Gastrocnemius medialis (tissue), 4 donors: ENCODE data around the gene SHQ1. TPM values are rescaled to one million over a fixed set of nuclear protein-coding genes. Genes with fewer than 3 reads are reported as not detected.

Source experiments
- ATAC-seq, 2 donors: fragments of 150-250 bp; one replicate each; pipeline ENCODE4 v1.9.1; 2016
- DNase-seq, 2 donors: peaks; one replicate each; pipeline ENCODE4 v3.0.0-alpha.2; 2019
- H3K27ac ChIP-seq, 4 donors: fragments of 200-600 bp; sonication (generic); 1 replicate in 1 of 4; 2 replicates in 3 of 4; pipeline ENCODE4 v1.5.1; 2016 to 2018; ENCODE audit warnings: mild to moderate bottlenecking in 2 of 4, moderate library complexity in 1 of 4
- H3K27me3 ChIP-seq, 3 donors: fragments of 200-600 bp; sonication (generic) in 2 of 3; 1 replicate in 1 of 3; 2 replicates in 2 of 3; pipeline versions ENCODE4 v1.5.1 to v1.6.0; 2016 to 2019; ENCODE audit warnings: mild to moderate bottlenecking in 1 of 3, moderate library complexity in 1 of 3
- H3K36me3 ChIP-seq, 2 donors: fragments of 200-600 bp; sonication (generic) in 1 of 2; one replicate each; pipeline ENCODE4 v1.5.1; 2017 to 2018
- H3K4me1 ChIP-seq, 2 donors: fragments of 200-600 bp; sonication (generic) in 1 of 2; one replicate each; pipeline ENCODE4 v1.5.1; 2016 to 2017; ENCODE audit warnings: mild to moderate bottlenecking in 2 of 2
- H3K4me3 ChIP-seq, 4 donors: fragments of 200-600 bp; sonication (generic) in 3 of 4; 1 replicate in 1 of 4; 2 replicates in 3 of 4; pipeline ENCODE4 v1.5.1; 2016 to 2019; ENCODE audit warnings: mild to moderate bottlenecking in 2 of 4
- H3K9me3 ChIP-seq, 3 donors: fragments of 200-600 bp; sonication (generic) in 2 of 3; 1 replicate in 1 of 3; 2 replicates in 2 of 3; pipeline ENCODE4 v1.5.1; 2016 to 2019
- POLR2A ChIP-seq, 2 donors: fragments of 450-650 bp; IDR thresholded peaks; one replicate each; pipeline ENCODE4 v1.6.1; 2017; ENCODE audit warnings: antibody characterized with exemption in 2 of 2, mild to moderate bottlenecking in 2 of 2, moderate library complexity in 2 of 2
- in situ Hi-C, 4 donors: fragments of 200-750 bp; cut with MboI; loops; one replicate each; pipeline versions ENCODE4 v1.15.0 to v1.8.0; 2017; ENCODE audit warnings: low sequenced_read_pairs in 4 of 4
- intact Hi-C: fragments of 100-400 bp; cut with DNase I; formaldehyde crosslinking; loops from one replicate; pipeline ENCODE4 v1.15.1; 2023; ENCODE audit warnings: low total_unique reads
- total RNA-seq, 4 donors: library from RNA; depleted of rRNA; stranded (reverse); fragments of >200 nt; gene quantifications; one replicate each; pipeline versions ENCODE4 v1.1.0 to v1.2.3, GENCODE V29; 2016
- TF ChIP-seq, protein P1 (sequence below), 5 experiments: fragments of 450-650 bp in 3 of 5; fragments of 200-600 bp in 2 of 5; sonication (generic) in 2 of 5; IDR thresholded peaks in 4 of 5; conservative IDR thresholded peaks in 1 of 5; 1 replicate in 4 of 5; 2 replicates in 1 of 5; pipeline ENCODE4 v1.5.1; 2016 to 2019; ENCODE audit warnings: antibody characterized with exemption in 5 of 5, mild to moderate bottlenecking in 3 of 5, moderate library complexity in 3 of 5

The SHQ1 gene
- total RNA-seq, 4 donors from 2014 or later = 9.2 to 15.0 (median 12.6) TPM

GRCh38 chr3:72754582-72754981 is 93.7 kb downstream of the SHQ1 start:
- Histone ChIP-seq H3K27me3 (no peaks in the 10 kb centered on the region), H3K4me3 (no peak overlapping the region), H3K4me1 (no peaks in the 10 kb centered on the region), H3K36me3 (no peaks in the 10 kb centered on the region), H3K27ac (no peak overlapping the region), H3K9me3 (no peaks in the 10 kb centered on the region)
- no peak for ATAC-seq
- intact Hi-C loops = no loop called here
- in situ Hi-C loops = no loop called here
- no peak for DNase-seq
- TF ChIP-seq, protein P1, sequence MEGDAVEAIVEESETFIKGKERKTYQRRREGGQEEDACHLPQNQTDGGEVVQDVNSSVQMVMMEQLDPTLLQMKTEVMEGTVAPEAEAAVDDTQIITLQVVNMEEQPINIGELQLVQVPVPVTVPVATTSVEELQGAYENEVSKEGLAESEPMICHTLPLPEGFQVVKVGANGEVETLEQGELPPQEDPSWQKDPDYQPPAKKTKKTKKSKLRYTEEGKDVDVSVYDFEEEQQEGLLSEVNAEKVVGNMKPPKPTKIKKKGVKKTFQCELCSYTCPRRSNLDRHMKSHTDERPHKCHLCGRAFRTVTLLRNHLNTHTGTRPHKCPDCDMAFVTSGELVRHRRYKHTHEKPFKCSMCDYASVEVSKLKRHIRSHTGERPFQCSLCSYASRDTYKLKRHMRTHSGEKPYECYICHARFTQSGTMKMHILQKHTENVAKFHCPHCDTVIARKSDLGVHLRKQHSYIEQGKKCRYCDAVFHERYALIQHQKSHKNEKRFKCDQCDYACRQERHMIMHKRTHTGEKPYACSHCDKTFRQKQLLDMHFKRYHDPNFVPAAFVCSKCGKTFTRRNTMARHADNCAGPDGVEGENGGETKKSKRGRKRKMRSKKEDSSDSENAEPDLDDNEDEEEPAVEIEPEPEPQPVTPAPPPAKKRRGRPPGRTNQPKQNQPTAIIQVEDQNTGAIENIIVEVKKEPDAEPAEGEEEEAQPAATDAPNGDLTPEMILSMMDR (IDR thresholded peaks at IDR 0.05 in 4 of 5, conservative IDR thresholded peaks at IDR 0.05 in 1 of 5) = no peak
- no peak for TF ChIP-seq POLR2A (IDR thresholded peaks at IDR 0.05)

GRCh38 chr3:72753495-72753894 is 94.8 kb downstream of the SHQ1 start:
- intact Hi-C loops (no loop called here), in situ Hi-C loops (no loop called here)
- ATAC-seq = no peak
- Histone ChIP-seq H3K27ac (no peak overlapping the region), H3K36me3 (no peaks in the 10 kb centered on the region), H3K9me3 (no peaks in the 10 kb centered on the region), H3K4me3 (no peak overlapping the region), H3K4me1 (no peaks in the 10 kb centered on the region), H3K27me3 (no peaks in the 10 kb centered on the region)
- TF ChIP-seq, protein P1 (IDR thresholded peaks at IDR 0.05 in 4 of 5, conservative IDR thresholded peaks at IDR 0.05 in 1 of 5) = no peak
- DNase-seq = no peak

DNA sequence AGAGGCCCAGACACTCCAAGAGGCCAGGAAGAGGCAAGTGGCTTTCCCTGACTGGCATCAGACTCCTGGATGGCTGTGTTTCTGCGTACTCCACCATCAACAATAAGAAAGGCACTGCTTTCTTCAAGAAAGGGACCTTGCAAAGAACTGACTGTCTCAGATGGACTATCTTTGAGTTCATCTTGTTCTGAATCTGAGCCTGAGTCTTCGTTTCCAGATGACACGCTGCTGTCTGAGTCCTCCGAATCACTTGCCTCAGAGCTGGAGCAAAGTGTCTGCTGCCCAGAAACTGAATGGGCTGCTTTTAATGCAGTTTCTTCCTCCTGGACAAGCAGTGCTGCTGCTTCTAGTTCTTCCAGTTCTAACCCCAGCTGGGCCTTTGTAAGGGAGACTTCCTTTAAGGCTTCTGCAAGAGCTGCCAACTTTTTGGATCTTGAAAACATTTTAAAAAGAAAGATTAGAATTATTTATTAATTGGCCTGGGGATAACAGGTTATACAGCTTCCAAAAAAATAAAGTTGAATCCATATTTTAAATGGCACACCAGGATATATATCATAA is 97.8 kb downstream of the SHQ1 start:
- no peak for DNase-seq
- H3K4me1 ChIP-seq = no peaks in the 10 kb centered on the region
- no peak overlapping the region for H3K4me3 ChIP-seq
- in situ Hi-C loops = no loop called here
- H3K36me3 ChIP-seq = no peaks in the 10 kb centered on the region
- H3K9me3 ChIP-seq = no peaks in the 10 kb centered on the region
- TF ChIP-seq POLR2A (IDR thresholded peaks at IDR 0.05) = no peak
- TF ChIP-seq, protein P1 (IDR thresholded peaks at IDR 0.05 in 4 of 5, conservative IDR thresholded peaks at IDR 0.05 in 1 of 5) = no peak
- intact Hi-C loops = no loop called here
- ATAC-seq = no peak
- H3K27me3 ChIP-seq = no peaks in the 10 kb centered on the region
- H3K27ac ChIP-seq = no peak overlapping the region

DNA sequence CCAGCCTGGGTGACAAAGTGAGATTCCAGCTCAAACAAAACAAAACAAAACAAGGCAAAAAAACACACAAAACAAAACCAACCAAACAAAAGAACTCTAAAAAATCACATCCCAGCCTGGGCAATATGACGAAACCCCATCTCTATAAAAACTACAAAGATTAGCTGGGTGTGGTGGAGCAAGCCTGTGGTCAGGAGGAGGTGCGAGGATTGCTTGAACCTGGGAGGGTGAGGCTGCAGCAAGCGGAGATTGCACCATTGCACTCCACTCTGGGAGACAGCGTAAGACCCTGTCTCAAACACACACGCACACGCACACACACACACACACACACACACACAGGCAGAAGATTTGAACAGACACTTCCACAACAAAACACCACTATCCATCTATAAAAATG is 99.6 kb downstream of the SHQ1 start:
- peaks cover 0 to 4% of the 10 kb centered on the region in 2 donors for H3K4me1 ChIP-seq

More for the DNA sequence above, 99.6 kb downstream of the SHQ1 start:
- no peaks in the 10 kb centered on the region for H3K36me3 ChIP-seq
- no peak for DNase-seq
- in situ Hi-C loops (no loop called here), intact Hi-C loops (no loop called here)
- H3K27me3 ChIP-seq = no peaks in the 10 kb centered on the region
- H3K4me3 ChIP-seq = no peak overlapping the region
- ATAC-seq = no peak
- TF ChIP-seq, protein P1 (IDR thresholded peaks at IDR 0.05 in 4 of 5, conservative IDR thresholded peaks at IDR 0.05 in 1 of 5) = no peak
- H3K27ac ChIP-seq = no peak overlapping the region
- no peaks in the 10 kb centered on the region for H3K9me3 ChIP-seq
